Gastrocnemius medialis (tissue), 4 donors: ENCODE measurements around the gene ENTPD8.

Source experiments
- CTCF ChIP-seq, 5 experiments: fragments of 450-650 bp in 3 of 5; fragments of 200-600 bp in 2 of 5; sonication (generic) in 2 of 5; IDR thresholded peaks in 4 of 5; conservative IDR thresholded peaks in 1 of 5; 1 replicate in 4 of 5; 2 replicates in 1 of 5; pipeline ENCODE4 v1.5.1; 2016 to 2019; ENCODE audit warnings: antibody characterized with exemption in 5 of 5, mild to moderate bottlenecking in 3 of 5, moderate library complexity in 3 of 5
- POLR2A ChIP-seq, 2 donors: fragments of 450-650 bp; IDR thresholded peaks; one replicate each; pipeline ENCODE4 v1.6.1; 2017; ENCODE audit warnings: antibody characterized with exemption in 2 of 2, mild to moderate bottlenecking in 2 of 2, moderate library complexity in 2 of 2

GRCh38 chr9:137475666-137476065 lies 34.5 kb upstream of the ENTPD8 start:
- TF ChIP-seq CTCF (IDR thresholded peaks at IDR 0.05 in 4 of 5, conservative IDR thresholded peaks at IDR 0.05 in 1 of 5), result no peak
- no peak for TF ChIP-seq POLR2A (IDR thresholded peaks at IDR 0.05)
